Left colon (tissue), 2 donors: ENCODE results near the gene ORC3. TPM values are rescaled to one million over a fixed set of nuclear protein-coding genes. Genes with fewer than 3 reads are reported as not detected.

Experiments used
- ATAC-seq: fragments of 200-7000 bp; cut with Tn5 transposase; one replicate; pipeline ENCODE4 v1.9.1; 2020; ENCODE audit warnings: mild to moderate bottlenecking, moderate library complexity
- DNase-seq, 2 donors: peaks; one replicate each; pipeline ENCODE4 v3.0.0-alpha.2; 2020
- intact Hi-C, 2 donors: fragments of 100-400 bp; cut with DNase I in 1 of 2; cut with micrococcal nuclease in 1 of 2; formaldehyde crosslinking; loops; one replicate each; pipeline versions ENCODE4 v1.11.2 to v1.14.0; 2022; cut with DNase I, micrococcal nuclease
- long read RNA-seq: library from polyadenylated mRNA; unstranded; transcript quantifications from one replicate; pipeline ENCODE4 v2.0.0, GENCODE V29; 2021
- total RNA-seq, 2 donors: library from RNA; stranded (reverse); fragmentation: NEBNext Ultra II Directional; extraction: Animal tissue kit (Norgen Biotek cat#: 25700); gene quantifications; one replicate each; pipeline ENCODE4 v1.2.1, GENCODE V29; 2021
- donor health status: DM: no; HTN: no; CAD: no.
- donor health status: DM: yes; HTN: yes; CAD: no.

Gene ORC3
- total RNA-seq: 10 to 100 TPM; 11.3 to 11.9 TPM
- long read RNA-seq, transcript ORC3-202 (20 exons, 2,512 nt): major isoform, 5 of 14 reads
- long read RNA-seq, partial matches to known transcripts: 4 of 14 reads
- long read RNA-seq, other reads (novel, unspliced or antisense): 3 of 14 reads

DNA sequence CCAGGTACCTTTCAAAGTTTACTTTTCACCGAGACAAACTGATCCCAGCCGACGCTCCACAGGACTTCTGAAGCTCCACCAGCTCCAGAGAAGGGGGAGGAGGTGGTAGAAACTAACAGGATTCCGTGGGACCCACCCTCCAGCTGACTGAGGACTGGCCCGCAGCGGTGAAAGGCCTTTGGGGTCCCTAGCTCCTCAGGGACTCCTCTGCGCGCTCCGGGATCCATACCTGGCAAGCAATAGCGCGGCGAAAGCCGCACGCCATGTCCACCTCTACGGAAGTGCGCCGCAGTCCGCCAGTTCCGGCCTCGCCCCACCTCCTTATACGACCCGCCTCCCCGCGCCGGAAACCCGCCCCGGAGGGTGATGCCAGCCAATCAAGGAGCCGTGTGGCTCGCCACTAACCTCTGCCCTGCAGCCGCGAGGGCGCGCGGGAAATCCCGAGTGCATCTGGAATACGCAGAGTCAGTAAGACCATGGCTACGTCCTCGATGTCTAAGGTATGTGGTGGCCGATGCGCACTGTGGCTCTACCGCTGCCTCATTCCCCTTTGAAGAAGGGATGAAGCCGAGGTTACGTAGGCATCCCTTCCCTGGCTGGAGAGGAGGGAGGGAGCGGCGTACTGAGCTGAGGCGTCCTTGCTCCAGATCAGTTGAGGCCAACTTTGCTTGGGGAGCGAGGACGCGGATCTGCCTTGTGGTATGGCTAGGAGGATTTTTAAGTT, at the start of gene ORC3, which contains the start of gene RARS2:
Gene ORC3, plus strand, starts transcription at position 443 of the 724 bp plus-strand sequence. Its CDS starts 34 bp downstream, at position 477.
Gene RARS2, minus strand, starts transcription at position 295 of the 724 bp plus-strand sequence. Its CDS starts 30 bp downstream, at position 265.
- peak; percentile 97 for DNase-seq
- peak; percentile 99 for ATAC-seq
- intact Hi-C loops: no loop called here

DNA sequence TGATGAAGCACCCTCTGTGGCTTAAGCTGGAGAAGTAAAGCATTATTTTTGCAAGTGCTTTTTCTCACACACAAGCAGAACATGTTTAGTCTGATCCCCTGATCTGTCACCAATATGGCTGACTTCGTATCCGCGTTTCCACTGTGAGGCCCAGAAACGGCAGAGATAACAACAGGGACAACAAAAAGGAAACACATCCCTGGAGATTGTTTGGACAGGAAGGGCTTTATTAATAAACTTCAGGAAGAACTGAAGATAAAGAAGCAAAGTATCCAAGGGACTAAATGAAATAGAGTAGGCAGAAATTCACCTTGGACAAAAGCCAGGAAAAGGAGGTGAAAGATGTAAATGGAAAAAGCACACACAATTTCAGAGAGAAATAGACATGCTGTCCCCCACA, 49.4 kb upstream of the ORC3 start:
- intact Hi-C loops: no loop called here
- DNase-seq: no peak
- ATAC-seq: no peak

DNA sequence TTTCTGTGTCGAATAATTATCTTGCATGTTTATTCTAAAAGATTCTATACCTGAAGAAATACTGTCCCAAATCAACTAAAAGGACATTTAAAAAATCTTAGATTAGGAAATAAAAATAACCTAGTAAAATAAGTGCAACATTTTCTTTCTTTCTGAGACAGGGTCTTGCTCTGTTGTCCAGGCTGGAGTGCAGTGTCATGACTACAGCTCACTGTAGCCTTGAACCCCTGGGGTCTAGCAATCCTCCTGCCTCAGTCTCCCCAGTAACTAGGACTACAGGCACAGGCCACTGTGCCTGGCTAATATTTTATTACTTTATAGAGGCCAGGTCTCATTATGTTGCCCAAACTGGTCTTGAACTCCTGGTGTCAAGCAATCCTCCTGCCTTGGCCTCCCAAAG, 48.9 kb upstream of the ORC3 start:
- intact Hi-C loops: no loop called here
- no peak for DNase-seq
- ATAC-seq: no peak

DNA sequence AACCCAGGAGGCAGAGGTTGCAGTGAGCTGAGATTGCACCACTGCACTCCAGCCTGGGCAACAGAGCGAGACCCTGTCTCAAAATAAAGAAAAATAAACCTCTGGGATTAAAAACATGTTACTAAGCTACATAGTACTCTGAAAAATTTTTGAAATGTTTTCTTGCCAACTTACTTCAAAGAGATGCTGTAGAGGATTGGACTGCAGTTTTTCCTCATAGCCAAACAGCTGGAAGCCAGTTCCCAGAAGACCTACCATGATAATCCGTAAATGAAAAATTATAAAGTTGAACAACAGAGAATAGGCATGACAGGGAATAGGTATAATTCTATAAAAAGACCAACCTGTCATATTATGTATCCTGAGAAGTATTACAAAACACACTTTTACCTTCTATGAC, 48.2 kb upstream of the ORC3 start:
- ATAC-seq: no peak
- no peak for DNase-seq
- intact Hi-C loops: no loop called here

DNA sequence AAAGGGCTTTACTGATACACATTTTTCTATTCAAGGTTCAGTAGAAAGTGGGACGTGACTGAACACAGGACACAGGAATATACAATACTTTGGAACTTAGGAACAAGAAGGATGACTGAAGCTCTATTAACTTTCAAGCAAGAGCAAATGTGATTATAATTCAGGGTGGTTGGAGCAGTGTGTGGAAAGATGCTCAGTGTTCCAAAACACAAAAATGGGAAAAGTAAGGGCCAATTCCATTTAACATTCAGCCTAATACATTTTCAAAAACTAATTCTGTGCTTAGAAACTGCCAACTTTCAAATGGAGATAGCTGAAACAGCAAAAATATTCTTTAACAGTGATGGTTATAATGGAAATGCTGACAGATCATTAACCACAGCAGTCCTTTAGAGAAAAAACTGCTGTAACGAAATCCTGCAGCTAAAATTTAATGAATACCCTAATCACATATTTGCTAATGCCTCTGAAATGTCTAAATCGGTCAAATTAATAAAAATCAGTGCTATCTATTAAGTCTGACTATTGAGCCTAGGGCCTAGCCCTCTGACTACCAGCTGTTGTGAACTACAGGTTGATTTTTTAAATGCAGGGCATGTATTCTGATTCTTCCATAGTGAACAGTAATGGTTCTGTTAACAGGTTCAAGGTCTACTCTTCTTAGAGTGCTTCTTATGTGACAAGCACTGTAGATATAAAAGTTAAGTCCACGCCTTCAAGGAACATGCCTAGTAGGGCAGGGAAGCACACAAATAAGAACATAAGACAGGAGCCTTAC, 46.0 kb upstream of the ORC3 start:
- no peak for DNase-seq
- peak; percentile 86 for ATAC-seq
- intact Hi-C loops: no loop called here

DNA sequence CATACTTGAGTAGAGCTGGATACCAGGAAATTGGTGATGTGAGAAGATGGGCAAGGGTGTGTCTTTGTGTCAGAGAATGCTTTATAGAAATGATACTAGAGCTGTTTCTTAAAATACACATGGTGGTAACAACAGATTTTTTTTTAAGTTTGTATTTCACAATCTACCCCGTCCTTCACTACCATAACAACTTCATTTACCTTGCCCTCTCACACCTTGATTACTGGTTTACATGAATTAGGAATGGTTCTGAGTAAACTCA, 45.5 kb upstream of the ORC3 start:
- no peak for DNase-seq
- ATAC-seq: no peak
- intact Hi-C loops: no loop called here

DNA sequence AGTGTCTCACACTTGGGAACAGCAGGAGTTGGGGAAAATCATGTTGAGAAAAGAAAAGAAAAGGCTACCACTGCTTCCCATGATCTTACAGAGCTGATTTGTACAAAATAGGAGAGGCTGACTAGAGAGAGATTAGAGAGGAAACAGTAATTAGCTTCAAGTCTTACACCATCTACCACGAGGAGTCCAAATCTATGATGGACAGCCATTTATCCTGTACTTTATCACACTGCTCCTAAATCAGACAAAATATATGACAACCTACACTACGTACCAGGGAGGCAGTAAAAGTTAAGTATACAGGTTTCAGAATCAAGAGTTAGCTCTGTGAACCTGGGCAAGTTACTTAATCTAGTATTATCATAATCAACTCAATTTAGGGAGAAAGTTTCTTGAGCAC, 38.1 kb upstream of the ORC3 start:
- ATAC-seq: no peak
- intact Hi-C loops: no loop called here
- DNase-seq: no peak

DNA sequence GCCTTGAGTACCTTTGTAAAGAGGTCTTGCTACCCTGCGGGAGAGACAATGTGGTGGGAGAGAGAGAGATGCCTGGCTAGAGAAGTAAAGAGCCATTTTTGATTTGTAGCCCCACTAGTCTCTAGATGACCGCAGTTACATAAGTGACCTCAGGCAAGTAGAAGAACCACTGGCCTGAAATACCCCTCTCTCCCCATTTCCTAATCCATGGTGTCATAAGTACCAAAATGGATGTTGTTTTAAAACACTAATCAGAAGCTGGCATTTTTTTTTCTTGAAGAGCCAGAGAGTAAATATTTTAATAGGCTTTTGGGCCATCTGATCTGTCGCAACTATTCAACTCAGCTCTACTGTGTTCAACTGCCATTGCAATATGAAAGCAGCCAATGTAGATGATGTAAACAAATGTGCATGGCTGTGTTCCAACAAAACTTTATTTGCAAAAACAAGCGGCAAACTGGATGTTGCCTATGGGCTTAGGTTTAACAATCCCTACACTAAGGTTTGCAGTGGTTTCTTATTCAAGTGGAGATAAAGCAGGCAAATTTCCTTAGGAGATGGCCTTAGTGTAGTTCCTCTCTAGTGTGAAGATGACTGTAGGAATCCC, 36.7 kb upstream of the ORC3 start:
- ATAC-seq: no peak
- intact Hi-C loops: no loop called here
- no peak for DNase-seq

DNA sequence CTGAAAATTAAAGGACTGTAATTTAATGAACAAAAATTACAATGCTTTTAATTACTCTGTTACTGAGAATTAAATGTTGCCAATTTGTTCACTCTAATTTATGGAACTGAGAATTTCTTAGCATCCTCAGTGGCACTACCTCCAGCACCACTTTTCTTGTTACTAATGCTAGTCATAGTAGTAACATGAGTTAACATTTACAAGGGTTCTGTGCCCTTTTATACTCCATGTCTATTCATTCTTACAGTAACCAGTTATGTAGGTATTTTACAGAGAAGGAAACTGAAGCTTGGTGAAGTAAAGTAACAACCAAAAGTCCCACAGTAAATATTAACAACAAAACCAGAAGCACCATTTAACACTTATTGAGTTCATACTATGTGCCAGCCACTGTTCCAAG, 34.4 kb upstream of the ORC3 start:
- intact Hi-C loops: no loop called here
- DNase-seq: no peak
- no peak for ATAC-seq

DNA sequence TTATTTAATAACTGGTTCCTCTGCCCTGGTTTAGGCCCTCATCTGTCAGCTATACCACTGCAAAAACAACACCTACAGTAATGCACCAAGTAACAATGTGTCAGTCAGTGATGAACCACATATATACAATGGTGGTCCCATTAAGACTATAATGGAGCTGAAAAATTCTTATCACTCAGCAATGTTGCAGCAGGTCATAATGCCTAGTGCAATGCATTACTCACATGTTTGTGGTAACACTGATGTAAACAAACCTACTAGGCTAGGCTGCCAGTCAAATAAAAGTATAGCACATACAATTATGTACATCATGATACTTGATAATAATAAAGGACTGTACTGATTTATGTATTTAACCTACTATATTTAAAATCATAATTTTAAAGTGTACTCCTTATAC, 31.5 kb upstream of the ORC3 start:
- ATAC-seq (no peak), DNase-seq (no peak)
- intact Hi-C loops: no loop called here

DNA sequence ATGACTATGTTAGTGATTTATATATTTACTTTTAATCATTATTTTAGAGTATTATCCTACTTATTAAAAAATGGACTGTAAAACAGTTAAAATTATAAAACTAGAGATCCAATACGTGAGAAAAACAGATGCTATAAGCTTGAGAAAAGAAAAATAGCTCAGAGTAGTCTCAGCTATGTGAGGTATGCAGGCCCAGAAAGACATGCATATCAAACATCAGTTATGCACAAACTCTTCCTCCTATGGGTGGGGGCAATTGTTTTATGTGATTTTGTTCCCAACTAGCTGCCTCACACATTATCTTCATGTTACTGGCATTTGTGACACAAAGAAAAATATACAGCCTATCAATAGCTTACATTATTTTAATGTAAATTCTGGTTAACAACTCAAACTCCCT, 28.9 kb upstream of the ORC3 start:
- DNase-seq (no peak), ATAC-seq (no peak)
- intact Hi-C loops: no loop called here

DNA sequence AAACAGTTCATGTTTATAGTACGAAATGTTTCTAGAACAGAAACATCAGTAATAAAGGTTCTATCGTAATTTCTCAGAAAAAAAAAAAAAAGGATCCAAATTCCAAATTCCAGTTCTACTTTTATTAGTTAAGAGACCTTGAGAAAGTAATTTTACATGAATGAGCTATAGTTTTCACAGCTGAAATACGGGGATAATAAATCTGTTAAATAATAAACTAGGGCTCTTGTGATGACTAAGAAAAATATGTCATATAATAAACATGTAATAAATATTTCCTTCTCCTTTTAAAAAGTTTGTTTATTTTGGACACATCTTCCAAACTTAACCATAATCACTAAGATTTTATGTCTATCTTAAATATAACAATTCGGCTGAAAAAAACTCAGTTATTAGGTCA, 17.9 kb upstream of the ORC3 start:
- intact Hi-C loops: no loop called here
- DNase-seq (no peak), ATAC-seq (peak; percentile 32)

DNA sequence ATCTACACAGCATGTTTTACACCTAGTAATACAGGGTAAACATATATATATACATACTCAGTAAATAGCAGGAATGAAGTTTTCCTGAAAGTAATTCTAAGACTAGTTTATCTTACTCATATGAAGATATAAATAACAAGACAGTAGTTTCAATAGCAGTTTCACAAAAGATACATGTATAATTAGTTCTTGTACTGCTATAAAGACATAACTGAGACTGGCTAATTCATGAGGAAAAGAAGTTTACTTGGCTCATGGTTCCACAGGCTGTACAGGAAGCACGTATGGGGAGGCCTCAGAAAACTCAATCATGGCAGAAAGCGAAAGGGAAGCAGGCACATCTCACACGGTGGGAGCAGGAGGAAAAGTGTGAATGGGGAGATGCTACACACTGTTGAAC, 17.1 kb upstream of the ORC3 start:
- DNase-seq: no peak
- intact Hi-C loops: no loop called here
- no peak for ATAC-seq

DNA sequence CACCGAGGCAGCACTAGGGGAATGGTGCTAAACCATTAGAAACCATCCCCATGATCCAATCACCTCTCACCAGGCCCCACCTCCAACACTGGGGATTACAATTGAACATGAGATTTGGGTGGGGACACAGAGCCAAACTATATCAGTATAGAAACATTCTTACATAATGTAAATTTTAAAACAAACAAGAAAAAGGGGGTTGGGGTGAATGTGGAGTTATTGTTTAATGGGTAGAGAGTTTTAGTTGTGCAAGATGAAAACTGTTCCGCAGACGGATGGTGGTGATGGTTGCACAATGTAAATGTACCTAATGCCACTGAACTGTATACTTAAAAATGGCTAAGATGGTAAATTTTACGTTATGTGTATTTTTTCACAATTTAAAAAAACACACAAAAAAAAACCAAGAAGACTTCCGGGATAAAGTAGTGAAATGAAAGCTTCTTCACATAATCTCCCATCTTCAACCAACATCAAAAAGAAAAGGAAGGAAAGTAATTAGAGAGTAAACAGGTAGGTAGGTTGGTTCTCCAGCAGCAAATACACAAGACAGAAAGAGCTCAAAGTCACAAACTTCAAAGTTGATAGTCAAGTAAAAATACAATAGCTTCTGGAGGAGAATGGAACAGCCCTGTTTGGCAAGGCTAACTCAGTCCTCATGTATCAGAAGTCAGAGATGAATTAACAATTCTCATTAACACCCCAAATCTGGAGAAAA, 16.5 kb upstream of the ORC3 start:
- DNase-seq (no peak), ATAC-seq (no peak)
- intact Hi-C loops: no loop called here

DNA sequence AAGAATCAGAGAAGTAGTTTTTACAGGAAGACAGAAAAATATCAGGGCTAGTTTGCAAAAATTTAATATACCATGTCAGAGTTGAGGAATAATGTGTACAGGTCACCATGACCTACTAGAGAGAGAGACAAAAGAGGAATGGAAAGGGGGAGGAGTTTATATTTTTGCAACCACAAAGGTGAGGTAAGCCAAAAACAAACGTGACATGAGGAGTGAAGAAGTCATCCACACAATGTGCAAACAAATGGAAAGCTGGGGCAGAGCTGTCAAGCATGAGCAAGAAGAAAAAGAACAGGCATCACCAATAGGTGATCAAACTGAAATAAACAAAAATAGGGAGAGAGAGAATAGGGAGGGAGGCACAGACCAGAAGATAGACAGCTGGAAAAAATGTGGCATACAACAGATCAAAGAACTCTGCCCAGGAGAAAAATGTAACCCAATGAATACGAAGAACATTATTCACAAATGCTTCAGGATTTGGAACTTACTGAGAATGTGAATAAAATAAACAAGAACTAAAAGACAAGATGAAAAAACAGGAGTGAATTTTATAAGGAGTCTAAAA, 15.6 kb upstream of the ORC3 start:
- ATAC-seq (no peak), DNase-seq (no peak)
- intact Hi-C loops: no loop called here

DNA sequence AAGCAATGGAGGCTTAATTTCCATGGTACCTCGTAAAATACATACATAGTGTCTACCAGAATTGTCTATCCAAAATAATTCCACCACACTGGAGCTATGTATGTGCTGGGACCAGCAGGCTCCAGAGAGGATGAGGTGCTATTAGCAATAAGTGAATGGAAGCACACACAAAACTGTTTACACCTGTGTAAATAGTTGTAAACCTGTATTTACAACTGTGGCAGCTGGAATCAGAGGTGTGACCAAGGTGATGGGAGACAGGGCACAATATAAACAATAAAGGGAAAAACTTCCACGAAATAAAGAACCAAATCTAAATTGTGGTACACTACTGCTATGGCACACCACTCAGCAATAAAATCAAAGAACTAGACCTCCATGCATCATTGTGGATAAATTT, 14.5 kb upstream of the ORC3 start:
- ATAC-seq (peak; percentile 88), DNase-seq (no peak)
- intact Hi-C loops: no loop called here

DNA sequence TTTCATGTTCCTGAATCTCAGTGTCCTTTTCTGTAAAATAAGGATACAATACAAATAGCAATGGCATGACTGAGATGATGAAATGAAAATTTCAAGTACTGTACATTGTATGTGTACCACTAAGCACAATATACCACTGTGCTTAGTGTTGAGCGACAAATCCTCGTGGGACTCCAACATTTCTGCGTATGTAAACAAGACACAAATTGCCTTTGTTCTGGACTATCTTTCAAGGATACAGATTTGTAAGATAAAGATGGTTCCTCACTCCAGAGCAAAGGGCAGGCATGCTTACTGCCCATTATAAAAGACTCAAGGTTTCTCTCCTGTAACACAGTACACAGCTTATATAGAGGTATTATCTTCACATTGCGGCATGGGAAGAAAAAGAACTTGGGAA, 6.1 kb upstream of the ORC3 start:
- ATAC-seq (peak; percentile 44), DNase-seq (no peak)
- intact Hi-C loops: no loop called here

DNA sequence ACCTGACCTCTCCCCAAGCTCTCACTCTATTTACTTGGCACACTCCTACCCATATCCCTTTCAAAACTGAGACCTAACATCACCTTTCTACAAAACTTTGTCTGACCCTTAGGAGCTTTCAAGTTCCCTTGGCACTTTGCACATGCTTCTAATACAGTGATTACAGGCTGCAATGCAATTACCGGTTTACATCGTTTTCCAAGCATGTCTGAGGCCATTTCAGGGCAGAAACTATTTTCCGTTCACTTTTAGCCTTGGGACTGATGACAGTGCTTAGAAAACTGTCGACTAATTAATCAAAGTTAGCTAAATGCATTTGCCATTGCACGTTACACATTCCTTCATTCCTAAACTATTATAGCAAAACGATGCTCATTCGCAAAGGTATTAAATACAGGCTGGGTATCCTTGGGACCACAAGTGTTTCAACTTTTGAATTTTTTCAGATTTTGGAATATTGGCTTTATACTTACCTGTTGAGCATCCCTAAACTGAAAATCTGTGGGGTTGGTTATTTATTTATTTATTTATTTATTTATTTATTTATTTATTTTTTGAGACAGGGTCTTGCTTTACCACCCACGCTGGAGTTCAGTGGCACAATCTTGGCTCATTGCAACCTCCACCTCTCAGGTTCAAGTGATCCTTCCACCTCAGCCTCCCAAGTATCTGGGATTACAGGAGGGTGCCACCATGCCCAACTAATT, 3.4 kb upstream of the ORC3 start:
- intact Hi-C loops: no loop called here
- ATAC-seq: no peak

More for the DNA sequence above, 3.4 kb upstream of the ORC3 start:
- DNase-seq: no peak
